ENCODE measurements around the gene RIC8A.

GRCh38 chr11:250740-251299 is 43.3 kb downstream of the RIC8A start:
- TF ChIP-seq, protein P1, sequence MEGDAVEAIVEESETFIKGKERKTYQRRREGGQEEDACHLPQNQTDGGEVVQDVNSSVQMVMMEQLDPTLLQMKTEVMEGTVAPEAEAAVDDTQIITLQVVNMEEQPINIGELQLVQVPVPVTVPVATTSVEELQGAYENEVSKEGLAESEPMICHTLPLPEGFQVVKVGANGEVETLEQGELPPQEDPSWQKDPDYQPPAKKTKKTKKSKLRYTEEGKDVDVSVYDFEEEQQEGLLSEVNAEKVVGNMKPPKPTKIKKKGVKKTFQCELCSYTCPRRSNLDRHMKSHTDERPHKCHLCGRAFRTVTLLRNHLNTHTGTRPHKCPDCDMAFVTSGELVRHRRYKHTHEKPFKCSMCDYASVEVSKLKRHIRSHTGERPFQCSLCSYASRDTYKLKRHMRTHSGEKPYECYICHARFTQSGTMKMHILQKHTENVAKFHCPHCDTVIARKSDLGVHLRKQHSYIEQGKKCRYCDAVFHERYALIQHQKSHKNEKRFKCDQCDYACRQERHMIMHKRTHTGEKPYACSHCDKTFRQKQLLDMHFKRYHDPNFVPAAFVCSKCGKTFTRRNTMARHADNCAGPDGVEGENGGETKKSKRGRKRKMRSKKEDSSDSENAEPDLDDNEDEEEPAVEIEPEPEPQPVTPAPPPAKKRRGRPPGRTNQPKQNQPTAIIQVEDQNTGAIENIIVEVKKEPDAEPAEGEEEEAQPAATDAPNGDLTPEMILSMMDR (IDR thresholded peaks at IDR 0.05), result peak; percentile 67 to 76 (median 74)
- TF ChIP-seq POLR2A (IDR thresholded peaks at IDR 0.05), result no peak
